Stimulated activated CD4-positive, alpha-beta T cell treated with anti-CD3 and anti-CD28 coated beads, Interleukin-4, amount 100 ng/mL, for 24 hours (primary cell): Measurements from ENCODE around the gene RAB36.

Source experiments
- DNase-seq: peaks from one replicate; pipeline ENCODE4 v3.0.0-alpha.2; 2020

RAB36 gene

GRCh38 chr22:23108249-23109078, 36.8 kb upstream of the RAB36 start:
- no peak for DNase-seq

GRCh38 chr22:23109079-23109347, 36.3 kb upstream of the RAB36 start:
- no peak for DNase-seq

- DNase-seq = no peak
Measured at GRCh38 chr22:23109441-23109978, 35.8 kb upstream of the RAB36 start.

GRCh38 chr22:23110190-23110921, 34.9 kb upstream of the RAB36 start:
- DNase-seq = no peak

- DNase-seq = no peak
Measured at GRCh38 chr22:23110922-23111527, 34.3 kb upstream of the RAB36 start.

- DNase-seq = no peak
Measured at GRCh38 chr22:23112472-23113012, 32.7 kb upstream of the RAB36 start.

GRCh38 chr22:23113067-23113846, 32.0 kb upstream of the RAB36 start:
- no peak for DNase-seq

GRCh38 chr22:23113847-23114720, 31.2 kb upstream of the RAB36 start:
- DNase-seq = no peak

GRCh38 chr22:23114721-23115020, 30.6 kb upstream of the RAB36 start:
- no peak for DNase-seq

GRCh38 chr22:23115369-23115768, 29.9 kb upstream of the RAB36 start:
- DNase-seq = no peak

- no peak for DNase-seq
Measured at GRCh38 chr22:23115825-23116494, 29.3 kb upstream of the RAB36 start.

GRCh38 chr22:23116506-23117263, 28.6 kb upstream of the RAB36 start:
- DNase-seq = no peak

GRCh38 chr22:23117275-23117674, 28.0 kb upstream of the RAB36 start:
- no peak for DNase-seq

GRCh38 chr22:23117891-23118646, 27.2 kb upstream of the RAB36 start:
- no peak for DNase-seq

GRCh38 chr22:23118647-23119493, 26.4 kb upstream of the RAB36 start:
- no peak for DNase-seq

- peak; percentile 69 for DNase-seq
Measured at GRCh38 chr22:23119494-23120414, 25.5 kb upstream of the RAB36 start.

- no peak for DNase-seq
Measured at GRCh38 chr22:23120415-23120899, 24.8 kb upstream of the RAB36 start.
